Activated CD4-positive, alpha-beta T cell treated with anti-CD3 and anti-CD28 coated beads for 4 hours (primary cell): ENCODE data around the gene OGFOD3.
"Not testable (repeated sequence)": the region's sequence is repeated elsewhere in the genome, so short reads cannot be mapped to it uniquely, and the experiment has no call there.

Experiments used
- DNase-seq, 2 donors: peaks; one replicate each; pipeline ENCODE4 v3.0.0-alpha.2; 2020

Gene OGFOD3

DNA sequence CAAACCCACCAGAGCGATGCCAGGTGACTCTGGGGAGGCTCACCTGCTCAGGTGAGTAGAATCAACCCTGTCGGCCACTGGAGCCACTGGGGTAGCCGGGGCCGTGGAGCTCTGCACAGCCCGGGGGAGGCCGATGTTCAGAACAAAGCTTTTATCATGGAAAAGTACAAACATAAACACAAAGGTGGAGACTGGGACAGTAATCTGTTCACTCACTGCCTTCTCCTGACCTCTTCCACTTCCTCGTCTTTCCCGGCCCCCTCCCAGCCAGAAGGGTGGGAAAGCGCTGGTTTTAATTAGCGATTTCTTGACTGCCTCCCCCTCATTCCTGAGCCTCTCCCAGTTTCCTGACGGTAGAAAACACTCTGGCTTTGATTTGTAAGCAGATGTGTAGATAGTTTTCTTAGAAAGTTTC is 69.1 kb downstream of the OGFOD3 start:
- no peak for DNase-seq

GRCh38 chr17:82348866-82349265 is 69.5 kb downstream of the OGFOD3 start:
- DNase-seq, result no peak

DNA sequence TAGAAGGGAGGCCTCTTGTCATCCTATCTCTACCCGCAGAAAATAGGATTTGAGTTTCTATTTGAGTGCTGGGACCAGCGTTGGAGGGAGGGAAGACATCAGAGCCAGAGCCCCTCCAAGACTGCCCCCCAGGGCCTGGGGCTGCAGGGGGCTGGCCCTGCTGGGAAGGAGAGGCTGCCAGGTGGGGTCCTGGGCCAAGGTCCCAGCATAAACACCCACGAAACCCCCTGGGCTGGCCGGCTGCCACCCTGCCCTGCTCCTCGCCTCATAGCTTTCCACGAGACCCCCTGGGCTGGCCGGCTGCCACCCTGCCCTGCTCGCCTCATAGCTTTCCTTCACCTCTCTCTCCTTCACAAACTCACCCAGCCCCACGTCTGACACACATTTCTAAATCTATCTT is 70.0 kb downstream of the OGFOD3 start:
- DNase-seq, result no peak

- not testable (repeated sequence) for DNase-seq
Measured at GRCh38 chr17:82347994-82348393, 70.4 kb downstream of the OGFOD3 start.

DNA sequence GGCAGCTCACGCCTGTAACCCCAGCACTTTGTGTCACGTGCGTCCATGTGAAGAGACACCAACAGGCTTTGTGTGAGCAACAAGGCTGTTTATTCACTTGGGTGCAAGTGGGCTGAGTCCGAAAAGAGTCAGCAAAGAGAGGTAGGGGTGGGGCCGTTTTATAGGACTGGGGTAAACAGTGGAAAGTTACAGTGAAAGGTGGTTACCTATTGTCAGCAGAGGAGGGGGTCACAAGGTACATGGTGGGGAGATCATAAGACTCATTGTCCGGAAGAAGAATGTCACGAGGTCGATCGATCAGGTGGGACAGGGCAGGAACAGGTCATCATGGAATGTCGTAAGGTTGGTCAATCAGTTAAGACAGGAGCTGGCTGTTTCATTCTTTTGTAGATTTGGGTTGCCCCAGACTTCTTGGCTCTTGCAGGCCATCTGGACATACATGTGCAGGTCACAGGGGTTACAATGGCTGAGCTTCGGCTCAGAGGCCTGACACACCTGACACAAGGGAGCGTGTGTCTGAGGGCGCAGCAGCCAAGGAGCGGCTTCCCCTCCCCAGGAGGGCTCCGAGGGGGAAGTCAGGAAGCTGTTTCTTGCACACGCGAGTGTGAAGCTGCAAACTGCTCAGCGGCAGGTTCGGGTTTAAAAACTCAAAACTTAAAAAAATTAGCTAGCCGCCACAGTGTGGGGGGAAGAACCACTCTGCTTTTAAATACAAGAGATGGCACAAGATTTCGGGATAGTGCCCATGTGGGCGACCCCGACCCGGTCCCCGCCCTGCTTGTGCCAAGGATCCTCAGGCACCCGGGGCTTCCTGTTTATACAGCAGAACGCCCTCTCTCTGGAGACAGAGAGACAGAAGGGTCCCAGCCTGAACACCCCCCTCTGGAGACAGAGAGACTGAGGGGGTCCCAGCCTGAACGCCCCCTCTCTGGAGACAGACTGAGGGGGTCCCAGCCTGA is 71.8 kb downstream of the OGFOD3 start:
- no peak for DNase-seq

DNA sequence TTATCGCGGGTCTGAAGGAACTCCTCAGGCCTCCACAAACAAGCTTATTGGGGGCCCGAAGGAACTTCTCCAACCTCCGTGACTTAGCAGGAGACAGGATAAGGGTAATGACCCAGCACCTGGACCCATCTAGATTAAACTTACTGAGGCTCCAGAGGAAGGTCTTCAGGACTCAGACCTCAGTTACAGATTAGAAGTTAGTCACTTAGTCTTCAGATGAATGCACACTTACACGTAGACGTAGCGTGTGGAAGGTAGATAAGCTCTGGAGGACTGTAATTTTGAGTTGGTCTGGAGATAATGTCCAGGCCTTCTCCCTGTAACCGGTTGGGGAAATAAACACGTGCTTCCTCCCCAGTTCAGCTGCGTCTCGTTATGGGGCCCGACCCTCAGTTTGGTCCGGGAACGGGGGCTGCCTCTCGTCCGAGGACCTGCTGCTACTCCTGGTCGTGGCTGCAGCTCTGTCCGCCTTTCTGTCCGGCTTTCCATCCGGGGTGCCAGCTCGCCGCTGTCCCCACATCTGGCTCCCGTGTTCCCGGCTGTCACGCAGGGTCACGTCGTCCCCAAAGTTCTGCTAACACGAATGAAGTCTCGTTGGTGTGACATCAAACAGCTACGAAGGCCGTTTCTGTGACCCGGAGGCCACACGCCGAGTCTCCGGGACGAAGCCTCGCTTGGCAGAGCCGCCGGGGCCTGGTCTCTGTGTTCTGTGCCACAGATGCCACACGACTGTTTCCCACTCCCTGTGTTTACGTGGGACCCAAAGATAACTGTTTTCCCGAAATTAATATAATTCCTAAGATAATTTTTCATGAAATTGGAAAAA is 73.0 kb downstream of the OGFOD3 start:
- DNase-seq, result no peak

DNA sequence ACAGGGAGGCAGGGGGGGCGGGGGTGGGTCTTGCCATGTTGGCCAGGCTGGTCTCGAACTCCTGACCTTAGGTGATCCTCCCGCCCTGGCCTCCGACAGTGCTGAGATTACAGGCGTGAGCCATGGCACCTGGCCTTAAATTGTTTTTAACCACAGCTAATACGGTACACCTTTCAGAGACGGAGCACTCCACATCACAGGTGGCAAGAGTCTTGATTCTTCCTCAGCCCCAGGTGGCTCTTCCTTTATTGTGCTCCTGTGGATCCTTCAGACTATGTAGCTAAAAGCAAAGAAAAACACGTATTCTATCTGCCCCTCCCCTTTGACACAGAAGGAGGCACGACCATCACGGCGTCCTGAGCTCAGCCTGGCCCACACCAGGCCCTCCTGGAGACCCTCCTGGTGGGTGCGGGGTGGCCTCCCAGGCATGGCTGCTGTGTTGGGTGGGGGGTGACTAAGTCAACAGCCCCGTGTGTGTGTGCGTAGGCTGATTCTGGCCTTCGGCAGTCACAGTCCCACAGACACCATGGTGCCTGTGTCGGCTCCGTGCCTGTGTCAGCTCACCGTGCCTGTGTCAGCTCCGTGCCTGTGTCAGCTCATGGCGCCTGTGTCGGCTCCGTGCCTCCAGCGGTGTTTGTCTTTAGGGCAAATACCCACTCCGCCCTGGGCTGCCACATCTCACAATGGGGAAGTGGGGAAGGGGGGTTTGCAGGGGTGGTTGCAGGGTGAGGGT is 74.0 kb downstream of the OGFOD3 start:
- no peak for DNase-seq

DNA sequence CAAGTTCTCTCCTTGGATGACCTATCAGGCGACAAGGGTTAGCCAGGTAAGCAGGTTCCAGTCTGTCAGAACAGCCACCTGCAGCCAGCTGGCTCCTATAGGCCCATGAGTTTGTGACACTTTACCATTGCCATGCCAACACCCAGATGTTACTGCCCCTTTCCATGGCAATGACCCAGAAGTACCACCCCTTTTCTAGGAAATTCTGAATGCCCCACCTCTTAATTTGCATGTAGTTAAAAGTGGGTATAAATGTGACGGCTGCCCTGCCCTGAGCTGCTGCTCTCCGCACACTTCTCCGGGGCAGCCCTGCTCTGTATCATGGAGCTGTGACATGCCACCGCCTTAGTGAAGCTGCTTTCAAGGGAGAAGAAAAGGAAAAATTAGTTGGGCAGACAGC is 74.8 kb downstream of the OGFOD3 start:
- DNase-seq, result no peak

DNA sequence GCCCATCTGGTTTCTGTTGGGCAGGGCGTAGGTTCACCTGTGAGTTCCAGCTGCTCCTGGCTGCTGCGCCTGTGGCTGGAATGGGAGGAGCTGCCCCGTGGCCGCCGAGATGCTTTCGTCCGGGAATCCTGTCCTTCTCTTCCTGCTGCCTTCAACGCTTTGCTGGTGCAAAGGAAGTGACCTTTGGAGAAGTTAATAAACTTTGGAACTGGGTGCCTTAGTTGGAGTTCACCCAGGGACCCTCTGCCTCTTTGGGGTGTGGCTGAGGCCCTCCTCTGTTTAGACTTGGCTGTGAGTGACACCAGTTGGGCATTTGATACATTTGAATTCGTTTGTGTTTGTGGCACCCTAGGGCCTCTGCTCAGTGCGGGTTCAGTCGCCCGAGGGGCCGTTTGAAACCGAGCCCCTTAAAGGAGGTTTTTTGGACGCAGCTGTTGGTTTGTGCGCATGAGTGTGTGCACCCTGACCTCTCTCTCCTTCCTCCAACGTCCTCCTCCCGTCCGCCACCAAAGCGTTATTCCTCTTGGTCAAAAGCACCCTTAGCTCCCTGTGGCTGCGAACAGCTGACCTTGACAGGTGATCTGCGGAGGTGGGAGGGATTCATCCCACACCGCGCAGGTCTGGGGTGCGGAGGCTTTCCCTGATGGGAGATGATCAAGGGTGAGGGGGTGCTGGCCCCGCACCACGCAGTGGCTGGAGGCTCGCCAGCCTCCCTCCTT is 75.9 kb downstream of the OGFOD3 start:
- no peak for DNase-seq

GRCh38 chr17:82339634-82340580 is 78.5 kb downstream of the OGFOD3 start:
- DNase-seq, result no peak
